ENCODE data around the gene TMEM235. TPM values are rescaled to one million over a fixed set of nuclear protein-coding genes. Genes with fewer than 3 reads are reported as not detected.

TMEM235 gene
- total RNA-seq, 3 donors from 2014 or later: not detected

- no peak for TF ChIP-seq CTCF (IDR thresholded peaks at IDR 0.05)
- intact Hi-C loops (cut with DNase I, micrococcal nuclease): no loop called here
- Histone ChIP-seq H3K4me1 (ENCODE audit: low read depth) (peaks cover 15% of the 10 kb centered on the region), H3K36me3 (ENCODE audit: low read depth) (no peaks in the 10 kb centered on the region), H3K9me3 (no peaks in the 10 kb centered on the region), H3K4me3 (no peak overlapping the region)
- DNase-seq: peak; percentile 71 to 83 (median 73)
- ATAC-seq: peak; percentile 85
Measured at GRCh38 chr17:78272181-78272913, 40.9 kb downstream of the TMEM235 start.

DNA sequence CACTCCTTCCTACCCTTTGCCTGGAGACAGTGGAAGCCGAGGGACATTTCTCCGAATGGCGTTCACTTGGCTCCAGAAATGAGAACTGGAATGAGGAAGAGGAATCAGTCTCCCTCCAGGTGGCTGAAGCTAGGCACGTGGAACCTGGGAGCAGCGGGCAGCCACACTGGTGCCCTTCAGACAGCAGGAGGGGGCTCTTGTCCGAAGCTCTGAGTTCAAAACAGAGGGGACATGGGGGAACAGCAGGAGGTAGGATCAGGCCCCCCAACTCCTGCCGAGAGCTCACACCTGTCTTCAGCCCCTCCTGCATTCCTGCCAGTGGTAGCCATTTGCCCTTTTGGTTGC, 41.5 kb downstream of the TMEM235 start:
- intact Hi-C loops (cut with DNase I, micrococcal nuclease): no loop called here
- DNase-seq (no peak), ATAC-seq (no peak)
- Histone ChIP-seq H3K4me1 (ENCODE audit: low read depth) (peaks cover 15% of the 10 kb centered on the region), H3K9me3 (no peaks in the 10 kb centered on the region), H3K4me3 (no peak overlapping the region), H3K36me3 (ENCODE audit: low read depth) (no peaks in the 10 kb centered on the region)
- no peak for TF ChIP-seq CTCF (IDR thresholded peaks at IDR 0.05)

- no peak for ATAC-seq
- Histone ChIP-seq H3K4me1 (ENCODE audit: low read depth) (peaks cover 18% of the 10 kb centered on the region), H3K36me3 (ENCODE audit: low read depth) (no peaks in the 10 kb centered on the region), H3K9me3 (no peaks in the 10 kb centered on the region), H3K4me3 (no peak overlapping the region)
- no peak for TF ChIP-seq CTCF (IDR thresholded peaks at IDR 0.05)
- intact Hi-C loops (cut with DNase I, micrococcal nuclease): no loop called here
- no peak for DNase-seq
Measured at GRCh38 chr17:78273813-78274212, 42.4 kb downstream of the TMEM235 start.

- peaks cover 14% of the 10 kb centered on the region for H3K4me1 ChIP-seq (ENCODE audit: low read depth)
Measured at GRCh38 chr17:78275355-78275754, 43.9 kb downstream of the TMEM235 start.

DNA sequence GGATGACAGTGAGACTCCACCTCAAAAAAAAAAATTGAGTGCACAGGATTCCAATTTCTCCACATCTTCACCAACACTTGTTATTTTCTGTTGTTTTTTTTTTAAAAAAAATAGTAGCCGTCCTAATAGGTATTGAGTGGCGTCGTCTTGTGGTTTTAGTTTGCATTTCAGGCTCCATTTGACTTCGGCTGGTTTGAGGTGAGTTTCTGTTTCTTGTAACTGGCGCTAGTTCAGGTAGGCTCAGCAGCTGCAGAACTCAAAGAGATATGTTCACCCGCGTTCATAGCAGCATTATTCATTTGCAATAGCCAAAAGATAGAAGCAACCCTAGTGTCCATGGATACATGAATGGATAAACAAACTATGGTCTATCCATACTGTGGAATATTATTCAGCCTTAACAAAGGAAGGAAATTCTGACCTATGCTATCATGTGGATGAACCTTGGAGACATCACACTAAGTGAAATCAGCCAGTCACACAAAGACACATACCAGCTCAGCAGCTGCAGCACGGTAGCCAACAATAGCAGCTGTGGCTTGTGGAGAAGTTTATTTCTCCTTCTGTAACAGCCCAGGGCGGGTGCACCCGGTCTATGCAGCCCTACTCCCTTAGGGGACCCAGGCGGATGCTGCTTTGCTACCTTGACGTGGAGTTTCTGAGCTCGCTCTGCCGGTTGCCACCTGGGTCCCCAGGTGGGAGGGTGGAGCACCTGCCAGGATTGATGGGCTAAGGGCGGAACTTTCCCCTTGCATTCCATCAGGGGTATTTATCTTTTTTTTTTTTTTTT, 44.9 kb downstream of the TMEM235 start:
- peaks cover 14% of the 10 kb centered on the region for H3K4me1 ChIP-seq (ENCODE audit: low read depth)
- no peak for DNase-seq
- no peak for ATAC-seq
- no peak overlapping the region for H3K4me3 ChIP-seq
- TF ChIP-seq CTCF (IDR thresholded peaks at IDR 0.05): no peak
- H3K36me3 ChIP-seq (ENCODE audit: low read depth): no peaks in the 10 kb centered on the region
- no peaks in the 10 kb centered on the region for H3K9me3 ChIP-seq
- intact Hi-C loops (cut with DNase I, micrococcal nuclease): no loop called here

More at GRCh38 chr17:78275355-78275754, 43.9 kb downstream of the TMEM235 start:
- no peak for DNase-seq
- intact Hi-C loops (cut with DNase I, micrococcal nuclease): no loop called here
- TF ChIP-seq CTCF (IDR thresholded peaks at IDR 0.05): no peak
- no peaks in the 10 kb centered on the region for H3K9me3 ChIP-seq
- ATAC-seq: no peak
- no peaks in the 10 kb centered on the region for H3K36me3 ChIP-seq (ENCODE audit: low read depth)
- no peak overlapping the region for H3K4me3 ChIP-seq

Data from mucosa of descending colon (tissue), 3 donors.